HG02981 (cell line): ENCODE results near the gene SUFU.

Experiments
- ATAC-seq: cut with Tn5 transposase; IDR thresholded peaks from one replicate; pipeline ENCODE4 v1.9.1; 2021; ENCODE audit warnings: mild to moderate bottlenecking, moderate library complexity; ENCODE audit not compliant: unreplicated experiment

Gene SUFU

GRCh38 chr10:102593074-102593803 is 89.5 kb downstream of the SUFU start:
- ATAC-seq, result no peak

DNA sequence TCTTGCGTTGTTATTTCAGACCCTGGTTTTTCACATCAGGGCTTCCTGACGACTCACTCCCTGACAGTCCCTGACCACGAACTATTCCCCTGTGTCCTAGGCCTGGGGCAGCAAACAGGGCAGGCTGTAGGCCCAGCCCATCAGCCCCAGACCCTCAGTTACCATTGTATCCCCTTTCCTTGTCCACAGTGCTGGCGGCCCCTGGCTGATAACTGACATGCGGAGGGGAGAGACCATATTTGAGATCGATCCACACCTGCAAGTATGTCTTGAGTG is 90.0 kb downstream of the SUFU start:
- ATAC-seq, result no peak

GRCh38 chr10:102595293-102595692 is 91.5 kb downstream of the SUFU start:
- no peak for ATAC-seq

- ATAC-seq, result no peak
These were observed 92.1 kb downstream of the SUFU start for GRCh38 chr10:102595897-102596296.

DNA sequence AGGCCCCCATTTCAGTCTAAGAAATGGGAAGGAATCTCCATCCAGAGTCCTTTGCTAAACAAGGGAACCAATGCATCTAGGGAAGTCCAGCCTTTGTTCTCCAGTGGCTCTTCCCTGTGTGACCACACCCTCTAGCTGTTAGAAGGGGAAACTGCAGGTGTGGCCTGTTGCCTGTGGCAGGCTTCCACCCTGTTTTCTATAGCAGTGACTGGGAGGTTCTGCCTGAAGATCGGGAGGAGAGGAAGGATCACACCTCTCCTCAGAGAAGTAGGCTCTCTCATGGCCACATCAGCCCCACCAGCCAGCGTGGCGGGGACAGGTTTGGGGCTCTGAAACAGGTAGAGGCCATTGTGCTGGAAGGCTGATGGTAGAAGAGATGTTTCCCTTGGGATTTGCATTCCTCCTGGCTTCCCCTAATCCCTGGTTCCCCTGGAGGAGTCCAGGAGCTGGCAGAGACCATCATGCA is 92.8 kb downstream of the SUFU start:
- no peak for ATAC-seq

DNA sequence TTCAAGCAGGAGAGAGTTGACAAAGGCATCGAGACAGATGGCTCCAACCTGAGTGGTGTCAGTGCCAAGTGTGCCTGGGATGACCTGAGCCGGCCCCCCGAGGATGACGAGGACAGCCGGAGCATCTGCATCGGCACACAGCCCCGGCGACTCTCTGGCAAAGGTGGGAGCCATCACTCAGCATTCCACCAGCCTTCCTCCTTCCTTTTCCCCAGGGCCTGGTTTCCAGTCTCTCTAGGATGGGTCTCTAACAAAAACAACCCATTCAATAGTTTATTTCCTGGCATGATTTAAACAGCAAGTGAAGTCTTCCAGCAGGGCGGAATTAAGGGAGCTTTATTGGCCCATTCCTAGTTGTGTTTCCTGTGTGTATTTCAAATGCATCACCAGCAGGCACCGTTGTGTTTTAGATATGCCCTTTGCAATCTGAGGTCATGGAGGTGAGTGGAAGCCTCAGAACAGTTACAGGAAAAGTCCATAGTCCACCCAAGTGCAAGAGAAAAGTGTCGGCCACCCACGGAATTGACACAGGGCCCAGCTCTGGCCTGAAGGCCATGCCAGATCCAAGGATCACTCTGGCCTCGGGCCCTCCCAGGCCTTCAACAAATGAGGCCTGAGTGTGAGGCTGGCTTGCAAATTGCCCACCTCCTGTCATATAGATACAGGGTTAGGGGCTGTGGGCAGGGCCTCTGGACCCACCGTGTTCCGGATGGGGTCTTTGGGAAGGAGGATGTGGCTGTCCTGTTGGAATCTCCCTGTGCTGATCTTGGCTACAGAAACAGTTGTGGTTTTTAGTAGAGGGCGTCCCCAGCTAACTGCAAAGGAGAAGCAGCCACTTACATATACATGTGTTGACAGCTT is 93.6 kb downstream of the SUFU start:
- no peak for ATAC-seq

GRCh38 chr10:102598243-102598642 is 94.5 kb downstream of the SUFU start:
- ATAC-seq, result no peak

- no peak for ATAC-seq
These were observed 96.0 kb downstream of the SUFU start for GRCh38 chr10:102599565-102600327.

DNA sequence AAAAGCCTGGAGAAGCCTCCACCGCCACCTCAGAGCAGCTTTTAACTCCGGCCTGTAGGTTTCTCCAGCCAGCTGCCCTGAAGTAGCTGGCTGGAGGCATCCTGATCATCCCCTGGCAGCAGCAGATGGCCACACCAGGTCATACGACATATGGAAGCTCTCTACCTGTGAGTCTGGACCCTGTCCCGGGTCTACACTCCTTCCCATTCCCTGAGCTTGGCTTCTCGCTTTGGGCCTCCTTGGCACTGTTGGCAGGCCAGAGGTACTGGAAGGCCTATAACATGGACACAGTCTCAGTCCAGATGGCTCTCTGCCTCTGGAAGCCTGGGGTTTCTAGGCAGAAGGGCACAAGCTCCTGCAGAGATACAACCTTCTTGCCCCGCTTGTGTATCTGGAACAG is 97.0 kb downstream of the SUFU start:
- no peak for ATAC-seq

DNA sequence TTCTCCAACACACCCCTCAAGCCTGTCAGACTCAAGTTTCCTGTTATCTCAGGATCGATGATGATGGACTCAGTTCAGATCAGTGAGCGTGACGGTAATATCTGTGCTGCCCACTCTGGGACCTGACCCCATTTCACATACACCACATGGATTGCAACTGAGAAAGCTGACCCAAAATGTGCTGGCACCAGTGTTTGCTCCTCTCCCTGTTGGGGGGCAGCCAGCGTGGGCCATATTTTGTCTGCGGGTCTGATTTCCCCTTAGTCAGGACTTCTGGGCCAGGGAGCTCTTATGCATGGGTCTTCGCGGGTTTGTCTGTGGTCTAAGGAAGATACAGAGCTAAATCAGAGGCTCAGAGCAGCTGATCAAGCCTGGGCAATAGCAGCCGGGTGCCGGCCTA is 97.9 kb downstream of the SUFU start:
- no peak for ATAC-seq

DNA sequence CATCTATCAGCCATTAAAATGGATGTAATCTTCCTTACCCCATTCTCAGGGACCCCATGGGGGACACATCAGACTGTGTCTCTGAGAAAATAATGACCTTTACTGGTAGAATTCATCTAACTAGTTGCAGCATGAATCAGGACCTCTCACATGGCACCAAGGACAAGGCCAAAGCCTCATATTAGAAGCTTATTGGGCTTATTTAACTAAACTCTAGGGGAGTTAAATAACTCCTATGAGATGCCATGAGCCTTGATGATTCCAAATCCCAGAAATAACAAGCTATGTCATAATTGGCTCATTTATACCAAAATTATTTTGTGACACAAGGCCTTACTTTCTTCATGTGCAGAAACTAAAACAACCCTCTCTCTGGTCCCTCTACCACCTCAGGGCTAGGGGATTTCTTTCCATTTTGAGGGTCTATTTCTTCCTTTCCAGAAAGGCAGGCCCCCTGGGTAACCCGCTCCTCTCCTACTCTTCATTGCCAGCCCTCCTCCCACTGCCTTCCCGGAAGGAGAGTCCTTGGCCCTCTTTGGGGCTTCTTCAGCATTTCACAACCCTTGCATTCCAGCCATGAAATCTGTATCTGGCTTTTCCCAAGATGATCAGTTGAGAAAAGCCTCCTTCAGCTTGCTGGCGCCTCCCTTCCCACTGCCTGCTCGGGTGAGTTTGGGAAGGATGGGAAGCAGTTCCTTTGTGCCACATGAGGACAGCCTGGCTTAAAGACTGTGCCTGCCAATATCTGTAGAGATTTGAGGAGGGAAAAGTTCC is 98.7 kb downstream of the SUFU start:
- no peak for ATAC-seq

DNA sequence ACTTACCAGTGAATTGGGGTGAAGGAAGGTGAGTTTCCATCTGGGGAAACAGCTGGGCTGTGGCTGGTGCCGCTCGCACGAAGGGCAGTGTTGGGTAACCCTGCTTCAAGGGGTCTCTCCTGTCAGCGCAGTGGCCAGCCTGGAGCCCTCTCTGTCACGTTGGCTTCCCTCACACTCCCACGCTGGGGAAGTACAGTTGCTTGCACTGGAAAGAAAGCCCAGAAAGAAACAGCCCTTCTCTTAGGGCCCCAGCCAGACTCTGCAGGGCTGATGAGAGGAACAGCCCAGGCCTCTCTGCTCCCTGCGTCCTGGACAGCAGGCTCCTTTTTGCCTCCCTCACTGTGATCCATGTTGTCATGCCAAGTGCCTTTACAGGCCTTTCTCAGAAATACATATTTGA is 100.2 kb downstream of the SUFU start:
- ATAC-seq, result no peak

DNA sequence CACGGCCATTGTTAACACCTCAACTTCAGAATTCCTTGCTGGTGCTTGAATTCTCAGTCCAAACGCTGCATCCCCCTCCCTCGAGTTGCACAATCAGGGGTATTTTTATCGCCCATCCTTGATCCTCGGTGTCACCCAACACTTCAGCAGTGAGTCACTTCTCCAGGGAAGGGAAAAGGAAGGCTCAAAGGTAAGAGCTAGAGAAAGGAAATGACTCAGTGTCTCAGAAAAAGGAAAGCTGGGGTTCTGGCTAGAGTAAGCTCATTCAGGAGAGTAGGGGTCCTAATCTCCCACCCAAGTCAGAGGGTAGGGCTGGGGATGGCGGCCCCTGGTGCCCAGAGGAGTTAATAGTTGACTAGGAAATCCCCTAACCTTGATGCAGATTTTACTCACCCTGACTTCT is 100.7 kb downstream of the SUFU start:
- ATAC-seq, result no peak

- ATAC-seq, result no peak
These were observed 101.9 kb downstream of the SUFU start for GRCh38 chr10:102605712-102606111.

- no peak for ATAC-seq
These were observed 104.7 kb downstream of the SUFU start for GRCh38 chr10:102608487-102608886.

- ATAC-seq, result no peak
These were observed 106.7 kb downstream of the SUFU start for GRCh38 chr10:102610441-102610887.

DNA sequence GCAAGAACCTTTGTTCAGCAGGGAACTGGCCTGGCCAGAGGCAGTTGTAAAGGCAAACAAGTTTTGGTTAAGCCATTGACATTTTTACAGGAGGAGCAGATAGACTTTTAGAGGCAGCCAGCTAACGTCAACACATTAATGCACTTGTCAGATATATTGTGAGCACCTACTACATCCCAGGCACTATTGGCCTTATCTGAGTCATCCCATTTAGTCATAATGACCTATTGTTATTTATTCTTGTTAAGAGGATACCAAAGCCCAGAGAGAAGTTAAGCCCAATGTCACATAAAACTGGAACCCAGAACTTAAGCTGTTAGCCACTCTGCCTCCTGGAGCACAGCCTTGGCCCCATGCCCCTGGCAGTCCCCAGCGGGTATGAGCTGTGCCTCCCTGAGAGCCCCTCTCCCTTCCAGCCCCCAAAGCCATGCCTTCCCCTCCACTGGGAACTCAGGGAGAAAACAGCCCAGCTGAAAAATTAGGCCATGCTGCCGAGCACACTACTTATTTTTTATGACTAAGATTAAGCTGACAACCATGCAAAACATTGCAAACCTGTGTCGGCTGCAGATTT is 107.8 kb downstream of the SUFU start:
- ATAC-seq, result no peak

- ATAC-seq, result no peak
These were observed 109.1 kb downstream of the SUFU start for GRCh38 chr10:102612964-102613275.

GRCh38 chr10:102613286-102613685 is 109.5 kb downstream of the SUFU start:
- no peak for ATAC-seq

- no peak for ATAC-seq
These were observed 110.0 kb downstream of the SUFU start for GRCh38 chr10:102613785-102614184.

- no peak for ATAC-seq
These were observed 111.1 kb downstream of the SUFU start for GRCh38 chr10:102614888-102615287.
